ENCODE measurements around the gene ARAP3.

ARAP3 gene

GRCh38 chr5:141649056-141649688 is 32.9 kb downstream of the ARAP3 start:
- TF ChIP-seq, protein P1, sequence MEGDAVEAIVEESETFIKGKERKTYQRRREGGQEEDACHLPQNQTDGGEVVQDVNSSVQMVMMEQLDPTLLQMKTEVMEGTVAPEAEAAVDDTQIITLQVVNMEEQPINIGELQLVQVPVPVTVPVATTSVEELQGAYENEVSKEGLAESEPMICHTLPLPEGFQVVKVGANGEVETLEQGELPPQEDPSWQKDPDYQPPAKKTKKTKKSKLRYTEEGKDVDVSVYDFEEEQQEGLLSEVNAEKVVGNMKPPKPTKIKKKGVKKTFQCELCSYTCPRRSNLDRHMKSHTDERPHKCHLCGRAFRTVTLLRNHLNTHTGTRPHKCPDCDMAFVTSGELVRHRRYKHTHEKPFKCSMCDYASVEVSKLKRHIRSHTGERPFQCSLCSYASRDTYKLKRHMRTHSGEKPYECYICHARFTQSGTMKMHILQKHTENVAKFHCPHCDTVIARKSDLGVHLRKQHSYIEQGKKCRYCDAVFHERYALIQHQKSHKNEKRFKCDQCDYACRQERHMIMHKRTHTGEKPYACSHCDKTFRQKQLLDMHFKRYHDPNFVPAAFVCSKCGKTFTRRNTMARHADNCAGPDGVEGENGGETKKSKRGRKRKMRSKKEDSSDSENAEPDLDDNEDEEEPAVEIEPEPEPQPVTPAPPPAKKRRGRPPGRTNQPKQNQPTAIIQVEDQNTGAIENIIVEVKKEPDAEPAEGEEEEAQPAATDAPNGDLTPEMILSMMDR (IDR thresholded peaks at IDR 0.05; ENCODE audit: low read depth, low read length, missing control alignments): no peak
- in situ Hi-C loops (cut with HindIII; ENCODE audit: low sequenced_read_pairs): no loop called here
- no peak for DNase-seq (ENCODE audit: low read depth)
- no peak overlapping the region for H3K4me3 ChIP-seq (ENCODE audit: low read depth, low read length)

- no peak overlapping the region for H3K4me3 ChIP-seq (ENCODE audit: low read depth, low read length)
- TF ChIP-seq, protein P1 (IDR thresholded peaks at IDR 0.05; ENCODE audit: low read depth, low read length, missing control alignments): no peak
- in situ Hi-C loops (cut with HindIII; ENCODE audit: low sequenced_read_pairs): no loop called here
- no peak for DNase-seq (ENCODE audit: low read depth)
Measured at GRCh38 chr5:141647851-141648250, 34.2 kb downstream of the ARAP3 start.

- in situ Hi-C loops (cut with HindIII; ENCODE audit: low sequenced_read_pairs): no loop called here
- TF ChIP-seq, protein P1 (IDR thresholded peaks at IDR 0.05; ENCODE audit: low read depth, low read length, missing control alignments): no peak
- no peak for DNase-seq (ENCODE audit: low read depth)
- H3K4me3 ChIP-seq (ENCODE audit: low read depth, low read length): no peak overlapping the region
Measured at GRCh38 chr5:141647242-141647641, 34.8 kb downstream of the ARAP3 start.

DNA sequence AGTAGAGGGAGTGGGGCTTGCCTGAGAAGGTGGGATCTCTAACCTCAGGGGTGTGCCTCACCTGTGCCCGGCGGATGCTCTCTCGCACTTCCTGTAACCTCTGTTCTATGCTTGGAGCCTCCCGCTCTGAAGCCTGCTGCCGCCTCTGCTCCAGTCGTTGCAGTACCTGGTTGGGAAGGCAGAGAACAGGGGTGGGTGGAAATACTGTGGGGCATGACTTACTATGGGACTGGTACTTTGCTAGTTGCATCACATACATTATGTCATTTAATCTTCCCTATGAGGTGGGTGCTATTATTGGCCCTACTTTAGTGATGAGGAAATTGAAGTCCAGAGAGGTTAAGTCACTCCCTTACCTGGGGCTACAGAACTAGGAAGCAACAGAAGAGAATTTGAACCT is 36.0 kb downstream of the ARAP3 start:
- H3K4me3 ChIP-seq (ENCODE audit: low read depth, low read length): no peak overlapping the region
- TF ChIP-seq, protein P1 (IDR thresholded peaks at IDR 0.05; ENCODE audit: low read depth, low read length, missing control alignments): no peak
- in situ Hi-C loops (cut with HindIII; ENCODE audit: low sequenced_read_pairs): no loop called here

DNA sequence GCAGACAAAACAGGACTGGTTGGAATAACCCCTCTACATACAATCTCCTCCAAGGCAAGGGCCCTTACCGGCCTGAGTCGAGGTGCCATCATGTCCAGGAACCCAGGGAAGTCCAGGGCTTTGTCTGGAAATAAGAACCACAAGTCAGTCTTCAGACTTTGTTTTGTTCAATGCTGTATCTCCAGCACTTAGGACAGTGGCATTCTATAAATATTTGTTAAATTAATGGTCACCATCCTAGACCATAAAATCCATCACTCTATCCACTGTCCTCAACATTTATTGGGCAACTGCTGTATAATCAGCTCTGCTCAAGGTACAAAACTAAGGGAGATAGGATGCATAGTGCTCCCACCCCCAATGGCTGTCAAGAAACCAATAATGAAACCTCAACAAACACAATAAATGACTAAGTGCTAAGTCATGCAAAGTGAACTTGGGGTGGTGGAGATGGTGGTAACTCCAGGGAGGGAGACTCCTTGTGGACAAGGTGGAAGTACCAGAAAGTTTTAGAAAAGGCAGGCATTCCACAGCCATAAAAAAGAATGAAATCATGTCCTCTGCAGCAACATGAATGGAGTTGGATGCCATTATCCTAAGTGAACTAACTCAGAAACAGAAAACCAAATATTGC is 40.3 kb downstream of the ARAP3 start:
- no peak overlapping the region for H3K4me3 ChIP-seq (ENCODE audit: low read depth, low read length)
- in situ Hi-C loops (cut with HindIII; ENCODE audit: low sequenced_read_pairs): no loop called here
- DNase-seq (ENCODE audit: low read depth): peak; percentile 56
- TF ChIP-seq, protein P1 (IDR thresholded peaks at IDR 0.05; ENCODE audit: low read depth, low read length, missing control alignments): peak; percentile 55

More for the DNA sequence above, 36.0 kb downstream of the ARAP3 start:
- no peak for DNase-seq (ENCODE audit: low read depth)

- no peak overlapping the region for H3K4me3 ChIP-seq (ENCODE audit: low read depth, low read length)
- DNase-seq (ENCODE audit: low read depth): no peak
- TF ChIP-seq, protein P1 (IDR thresholded peaks at IDR 0.05; ENCODE audit: low read depth, low read length, missing control alignments): no peak
- in situ Hi-C loops (cut with HindIII; ENCODE audit: low sequenced_read_pairs): no loop called here
Measured at GRCh38 chr5:141640698-141641097, 41.3 kb downstream of the ARAP3 start.

All from astrocyte of the cerebellum (primary cell).